ENCODE results near the gene APOM. TPM values are rescaled to one million over a fixed set of nuclear protein-coding genes. Genes with fewer than 3 reads are reported as not detected.

APOM gene
- total RNA-seq, 1 donor from 2014 or later: 3.8 TPM

- peak overlapping the region; percentile 7 for H3K4me3 Mint-ChIP-seq
- H3K4me1 Mint-ChIP-seq: peaks cover 10% of the 10 kb centered on the region
- H3K27ac Mint-ChIP-seq (ENCODE audit: unreplicated experiment): no peak overlapping the region
- TF ChIP-seq CTCF (conservative IDR thresholded peaks at IDR 0.05): no peak
- no peak for DNase-seq (ENCODE audit: low read depth, low spot score)
- H3K27me3 Mint-ChIP-seq (ENCODE audit: low read depth): peaks cover 7% of the 10 kb centered on the region
- H3K9me3 Mint-ChIP-seq: no peaks in the 10 kb centered on the region
- no peaks in the 10 kb centered on the region for H3K36me3 Mint-ChIP-seq (ENCODE audit: low read depth)
These were observed 20.7 kb downstream of the APOM start for GRCh38 chr6:31676322-31676903.

GRCh38 chr6:31676904-31677303 lies 21.2 kb downstream of the APOM start:
- no peak for DNase-seq (ENCODE audit: low read depth, low spot score)
- Mint-ChIP-seq H3K4me3 (peak overlapping the region; percentile 32), H3K27me3 (ENCODE audit: low read depth) (peaks cover 12% of the 10 kb centered on the region), H3K9me3 (no peaks in the 10 kb centered on the region), H3K27ac (ENCODE audit: unreplicated experiment) (no peak overlapping the region), H3K4me1 (peaks cover 14% of the 10 kb centered on the region), H3K36me3 (ENCODE audit: low read depth) (no peaks in the 10 kb centered on the region)
- TF ChIP-seq CTCF (conservative IDR thresholded peaks at IDR 0.05): no peak

GRCh38 chr6:31677955-31678354 lies 22.3 kb downstream of the APOM start:
- H3K36me3 Mint-ChIP-seq (ENCODE audit: low read depth): no peaks in the 10 kb centered on the region
- no peak for TF ChIP-seq CTCF (conservative IDR thresholded peaks at IDR 0.05)

GRCh38 chr6:31680226-31681134 lies 24.8 kb downstream of the APOM start, which contains the start of gene LY6G5C:
TSS of gene LY6G5C (minus strand) at chr6:31681067. CDS start at chr6:31680373, 694 bp downstream.
- H3K36me3 Mint-ChIP-seq (ENCODE audit: low read depth): no peaks in the 10 kb centered on the region
- peak; percentile 81 for TF ChIP-seq CTCF (conservative IDR thresholded peaks at IDR 0.05)
- peak within 1 kb of the TSS; percentile 82 for H3K4me3 Mint-ChIP-seq
- peak; percentile 73 for DNase-seq (ENCODE audit: low read depth, low spot score)
- peaks cover 28% of the 10 kb centered on the region for H3K4me1 Mint-ChIP-seq
- peak within 1 kb of the TSS; percentile 84 for H3K27ac Mint-ChIP-seq (ENCODE audit: unreplicated experiment)
- peaks cover 14% of the 10 kb centered on the region for H3K27me3 Mint-ChIP-seq (ENCODE audit: low read depth)
- H3K9me3 Mint-ChIP-seq: no peaks in the 10 kb centered on the region

More at GRCh38 chr6:31677955-31678354, 22.3 kb downstream of the APOM start:
- Mint-ChIP-seq H3K4me3 (no peak overlapping the region), H3K4me1 (peaks cover 20% of the 10 kb centered on the region), H3K27me3 (ENCODE audit: low read depth) (peaks cover 14% of the 10 kb centered on the region), H3K9me3 (no peaks in the 10 kb centered on the region), H3K27ac (ENCODE audit: unreplicated experiment) (no peak overlapping the region)
- no peak for DNase-seq (ENCODE audit: low read depth, low spot score)

GRCh38 chr6:31681135-31681671 lies 25.5 kb downstream of the APOM start:
- no peak for DNase-seq (ENCODE audit: low read depth, low spot score)
- peaks cover under 1% of the 10 kb centered on the region for H3K36me3 Mint-ChIP-seq (ENCODE audit: low read depth)
- H3K27ac Mint-ChIP-seq (ENCODE audit: unreplicated experiment): no peak overlapping the region
- no peaks in the 10 kb centered on the region for H3K9me3 Mint-ChIP-seq
- no peak for TF ChIP-seq CTCF (conservative IDR thresholded peaks at IDR 0.05)
- peaks cover 28% of the 10 kb centered on the region for H3K4me1 Mint-ChIP-seq
- peak overlapping the region; percentile 82 for H3K4me3 Mint-ChIP-seq
- peaks cover 14% of the 10 kb centered on the region for H3K27me3 Mint-ChIP-seq (ENCODE audit: low read depth)

Data from neural crest cell (in vitro differentiated cells).